ENCODE results near the gene REXO1.

- TF ChIP-seq E2F4 (CRISPR knock-in tag; IDR thresholded peaks at IDR 0.05; ENCODE audit: borderline replicate concordance, low read depth) (no peak), CTCF (IDR thresholded peaks at IDR 0.05) (no peak), ELF4 (CRISPR knock-in tag; IDR thresholded peaks at IDR 0.05; ENCODE audit: low read depth) (no peak), NFYB (CRISPR knock-in tag; conservative IDR thresholded peaks at IDR 0.05; ENCODE audit: low read depth) (no peak), ZNF532 (CRISPR knock-in tag; IDR thresholded peaks at IDR 0.05; ENCODE audit: borderline replicate concordance) (no peak), OVOL2 (CRISPR knock-in tag; IDR thresholded peaks at IDR 0.05; ENCODE audit: borderline replicate concordance) (no peak), ATF3 (CRISPR knock-in tag; conservative IDR thresholded peaks at IDR 0.05) (no peak), ZNF232 (CRISPR knock-in tag; IDR thresholded peaks at IDR 0.05) (no peak), SMAD4 (CRISPR knock-in tag; IDR thresholded peaks at IDR 0.05) (no peak), PREB (CRISPR knock-in tag; IDR thresholded peaks at IDR 0.05; ENCODE audit: borderline replicate concordance) (no peak), ZNF512 (CRISPR knock-in tag; IDR thresholded peaks at IDR 0.05; ENCODE audit: borderline replicate concordance) (no peak), ATF1 (CRISPR knock-in tag; IDR thresholded peaks at IDR 0.05) (no peak), E2F5 (CRISPR knock-in tag; IDR thresholded peaks at IDR 0.05) (no peak), NR2C2 (CRISPR knock-in tag; IDR thresholded peaks at IDR 0.05) (no peak)
Measured at GRCh38 chr19:1828279-1829238, 19.7 kb downstream of the REXO1 start.

All from WTC11 (cell line).